Heart left ventricle (tissue), 13 donors: ENCODE data around the gene CERT1.

ENCODE experiments used
- CTCF ChIP-seq, 12 donors: fragments of 200-600 bp; sonication (generic) in 4 of 12; IDR thresholded peaks; one replicate each; pipeline versions ENCODE4 v1.5.0 to v1.8.0; 2018 to 2022; ENCODE audit warnings: antibody characterized with exemption in 12 of 12, mild to moderate bottlenecking in 5 of 12
- POLR2A ChIP-seq, 2 donors: fragments of 450-650 bp; IDR thresholded peaks; one replicate each; pipeline ENCODE4 v1.6.1; 2017; ENCODE audit warnings: antibody characterized with exemption in 2 of 2, mild to moderate bottlenecking in 2 of 2, moderate library complexity in 2 of 2
- donor health status: ischemic (EF 13 %, LVEDD 7.1; RV severe dilation, severe dysfunction).
- donor health status: DM: no; HTN: yes; CAD: no.
- donor health status: DM: no; HTN: no; CAD: no.
- donor health status: ischemic (EF 25% LVEDD 6.9; RV normal size, moderate dysfunction).
- donor health status: ischemic (EF 25% LVEDD 5.7; RV mildly dilated, moderate dysfunction).
- donor health status: ischemic (EF 35%, LVEDD 5.7; RV mildly dilated, moderate dysfunction).
- donor health status: nonischemic (EF 11% LVEDD 7.7; RV severe dilation, severe dysfunction).
- donor health status: DM: yes; HTN: yes; CAD: no.
- donor health status: PGD.
- donor health status: ischemic (EF 29% LVEDD 5.4; RV normal size, mild dysfunction).
- donor health status: nonischemic (EF 23%, LVEDD 6.1; RV moderate dilation, normal function).

- no peak for TF ChIP-seq CTCF (IDR thresholded peaks at IDR 0.05)
- no peak for TF ChIP-seq POLR2A (IDR thresholded peaks at IDR 0.05)
Observed at GRCh38 chr5:75525344-75525743, 13.9 kb upstream of the CERT1 start.
